Prostate gland (tissue), 2 donors: ENCODE measurements around the gene AQP12B. TPM values are rescaled to one million over a fixed set of nuclear protein-coding genes. Genes with fewer than 3 reads are reported as not detected.
"Not testable (repeated sequence)": the region's sequence is repeated elsewhere in the genome, so short reads cannot be mapped to it uniquely, and the experiment has no call there.

Source experiments
- DNase-seq: peaks from one replicate; pipeline ENCODE4 v3.0.0-alpha.2; 2019; ENCODE audit warnings: low spot score
- H3K27ac ChIP-seq, 2 donors: fragments of 200-600 bp; sonication (generic); 2 replicates each; pipeline ENCODE4 v1.5.1; 2017 to 2019
- H3K27me3 ChIP-seq: fragments of 200-600 bp; sonication (generic); replicated peaks from 2 replicates; pipeline ENCODE4 v1.5.1; 2019; ENCODE audit not compliant: insufficient read depth
- H3K36me3 ChIP-seq, 2 donors: fragments of 200-600 bp; sonication (generic); 1 replicate in 1 of 2; 2 replicates in 1 of 2; pipeline versions ENCODE4 v1.5.1 to v1.8.1; 2017 to 2019
- H3K4me1 ChIP-seq: fragments of 200-600 bp; sonication (generic); replicated peaks from 2 replicates; pipeline ENCODE4 v1.5.1; 2019
- H3K4me3 ChIP-seq, 2 donors: fragments of 200-600 bp; sonication (generic); 2 replicates each; pipeline ENCODE4 v1.5.1; 2017 to 2019
- H3K9me3 ChIP-seq: fragments of 200-600 bp; sonication (generic); 2 replicates; pipeline ENCODE4 v1.5.1; 2017
- POLR2A ChIP-seq: fragments of 450-650 bp; IDR thresholded peaks from one replicate; pipeline ENCODE4 v1.6.1; 2016; ENCODE audit warnings: antibody characterized with exemption, mild to moderate bottlenecking
- POLR2AphosphoS5 ChIP-seq: sonication (generic); formaldehyde crosslinking; IDR thresholded peaks from one replicate; pipeline ENCODE4 v1.6.1; 2017; ENCODE audit warnings: antibody characterized with exemption
- WGBS: methylation state at CpG from one replicate; pipeline ENCODE4 v1.1.5; 2018; 5-methylcytosine and 5-hydroxymethylcytosine counted together
- intact Hi-C: fragments of 100-400 bp; cut with DNase I; formaldehyde crosslinking; loops from one replicate; pipeline ENCODE4 v1.14.2; 2022
- total RNA-seq, 2 donors: library from RNA; depleted of rRNA; stranded (reverse); fragments of >200 nt; gene quantifications; one replicate each; pipeline ENCODE4 v1.1.0, GENCODE V29; 2016
- TF ChIP-seq, protein P1 (sequence below), 4 experiments: fragments of 200-600 bp in 2 of 4; fragments of 450-650 bp in 2 of 4; sonication (generic) in 2 of 4; IDR thresholded peaks; 1 replicate in 3 of 4; 2 replicates in 1 of 4; pipeline ENCODE4 v1.5.1; 2016 to 2019; ENCODE audit warnings: antibody characterized with exemption in 4 of 4, mild to moderate bottlenecking in 2 of 4, moderate library complexity in 2 of 4

Gene AQP12B
- total RNA-seq, 2 donors from 2014 or later, result not detected

GRCh38 chr2:240690421-240691074 is 7.9 kb upstream of the AQP12B start:
- H3K4me1 ChIP-seq, H3K9me3 ChIP-seq, H3K36me3 ChIP-seq, H3K4me3 ChIP-seq, DNase-seq, H3K27me3 ChIP-seq, intact Hi-C loops, H3K27ac ChIP-seq: not testable (repeated sequence)
- 87% methylated on average over 4 of the region's 18 CpGs for WGBS

- Histone ChIP-seq H3K36me3 (no peaks in the 10 kb centered on the region), H3K4me1 (no peaks in the 10 kb centered on the region), H3K9me3 (no peaks in the 10 kb centered on the region), H3K27me3 (no peaks in the 10 kb centered on the region), H3K4me3 (no peak overlapping the region), H3K27ac (no peak overlapping the region)
- WGBS, result 89% methylated on average over 7 of the region's 11 CpGs
- intact Hi-C loops, result no loop called here
- no peak for DNase-seq
- no peak for TF ChIP-seq POLR2AphosphoS5
- TF ChIP-seq, protein P1, sequence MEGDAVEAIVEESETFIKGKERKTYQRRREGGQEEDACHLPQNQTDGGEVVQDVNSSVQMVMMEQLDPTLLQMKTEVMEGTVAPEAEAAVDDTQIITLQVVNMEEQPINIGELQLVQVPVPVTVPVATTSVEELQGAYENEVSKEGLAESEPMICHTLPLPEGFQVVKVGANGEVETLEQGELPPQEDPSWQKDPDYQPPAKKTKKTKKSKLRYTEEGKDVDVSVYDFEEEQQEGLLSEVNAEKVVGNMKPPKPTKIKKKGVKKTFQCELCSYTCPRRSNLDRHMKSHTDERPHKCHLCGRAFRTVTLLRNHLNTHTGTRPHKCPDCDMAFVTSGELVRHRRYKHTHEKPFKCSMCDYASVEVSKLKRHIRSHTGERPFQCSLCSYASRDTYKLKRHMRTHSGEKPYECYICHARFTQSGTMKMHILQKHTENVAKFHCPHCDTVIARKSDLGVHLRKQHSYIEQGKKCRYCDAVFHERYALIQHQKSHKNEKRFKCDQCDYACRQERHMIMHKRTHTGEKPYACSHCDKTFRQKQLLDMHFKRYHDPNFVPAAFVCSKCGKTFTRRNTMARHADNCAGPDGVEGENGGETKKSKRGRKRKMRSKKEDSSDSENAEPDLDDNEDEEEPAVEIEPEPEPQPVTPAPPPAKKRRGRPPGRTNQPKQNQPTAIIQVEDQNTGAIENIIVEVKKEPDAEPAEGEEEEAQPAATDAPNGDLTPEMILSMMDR (IDR thresholded peaks at IDR 0.05), result no peak
- no peak for TF ChIP-seq POLR2A
These were observed 7.3 kb upstream of the AQP12B start for GRCh38 chr2:240689975-240690374.

DNA sequence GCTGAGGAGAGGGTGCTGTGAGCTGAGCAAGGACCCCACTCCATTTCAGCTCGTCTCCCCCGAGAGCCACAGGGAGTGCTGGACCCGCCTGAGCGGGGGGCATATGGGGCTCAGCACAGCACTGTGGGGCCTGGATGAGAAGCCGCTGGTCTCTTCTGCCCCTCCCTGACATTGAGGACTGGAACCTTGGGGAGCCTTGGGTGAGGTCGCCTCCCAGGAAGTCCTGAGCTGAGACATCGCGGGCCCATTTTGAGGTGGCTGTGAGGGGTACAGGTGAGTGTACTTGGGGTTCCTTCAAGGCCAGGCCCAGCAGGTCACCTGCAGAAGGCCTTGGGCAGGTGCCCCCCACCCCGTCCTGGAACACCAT is 5.9 kb upstream of the AQP12B start:
- DNase-seq, result no peak
- Histone ChIP-seq H3K36me3 (no peaks in the 10 kb centered on the region), H3K27ac (no peak overlapping the region), H3K27me3 (no peaks in the 10 kb centered on the region), H3K9me3 (no peaks in the 10 kb centered on the region), H3K4me3 (no peak overlapping the region), H3K4me1 (no peaks in the 10 kb centered on the region)
- TF ChIP-seq, protein P1 (IDR thresholded peaks at IDR 0.05), result no peak
- intact Hi-C loops, result no loop called here
- WGBS, result 95% methylated on average over 9 of the region's 9 CpGs

DNA sequence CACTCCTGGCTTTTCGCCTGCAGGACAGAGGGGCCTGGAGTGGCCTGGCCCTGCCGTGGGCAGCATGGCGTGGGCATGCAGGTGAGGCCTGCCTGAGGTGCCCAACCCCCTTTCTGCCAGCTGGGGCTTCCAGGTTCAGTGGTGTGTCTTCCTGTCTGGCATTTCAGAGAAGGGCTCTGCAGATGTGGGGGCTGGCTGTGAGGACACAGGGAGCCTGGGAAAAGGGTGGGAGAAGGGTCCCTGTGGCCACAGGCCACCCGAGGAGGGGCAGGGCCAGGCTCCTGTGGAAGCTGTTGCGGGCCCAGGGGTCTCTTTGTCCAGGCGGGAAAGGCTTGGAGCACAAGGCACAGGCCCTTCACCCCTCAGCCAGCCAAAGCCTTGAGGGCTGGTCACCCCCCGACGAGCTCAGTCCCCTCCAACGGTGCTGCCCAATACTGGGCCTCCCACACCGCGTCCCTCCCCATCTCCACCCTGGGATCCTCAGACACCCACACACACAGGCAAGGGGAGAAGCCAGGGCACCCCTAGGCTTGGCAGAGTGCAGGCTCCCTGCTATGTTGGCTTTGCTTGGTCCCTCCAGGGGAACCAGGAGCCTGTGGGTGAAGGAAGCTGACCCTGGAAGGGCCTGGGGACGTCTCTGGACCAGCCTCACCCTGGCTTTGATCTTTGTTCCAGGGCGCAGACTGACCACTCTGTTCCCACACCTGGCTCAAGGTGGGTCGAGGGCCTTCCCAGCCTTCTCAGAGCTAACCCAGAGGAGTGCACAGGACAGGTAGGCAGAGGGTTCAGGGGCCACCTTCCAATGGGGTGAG is 5.3 kb upstream of the AQP12B start:
- 98% methylated on average over 8 of the region's 14 CpGs for WGBS
- Histone ChIP-seq H3K27ac (no peak overlapping the region), H3K4me1 (no peaks in the 10 kb centered on the region), H3K36me3 (no peaks in the 10 kb centered on the region), H3K9me3 (no peaks in the 10 kb centered on the region), H3K4me3 (no peak overlapping the region), H3K27me3 (no peaks in the 10 kb centered on the region)
- DNase-seq, result no peak
- intact Hi-C loops, result no loop called here
- TF ChIP-seq POLR2AphosphoS5 (no peak), POLR2A (no peak)
- TF ChIP-seq, protein P1 (IDR thresholded peaks at IDR 0.05), result no peak

GRCh38 chr2:240687045-240687740 is 4.5 kb upstream of the AQP12B start:
- Histone ChIP-seq H3K4me3 (no peak overlapping the region), H3K27ac (no peak overlapping the region), H3K36me3 (no peaks in the 10 kb centered on the region), H3K27me3 (no peaks in the 10 kb centered on the region), H3K4me1 (no peaks in the 10 kb centered on the region), H3K9me3 (no peaks in the 10 kb centered on the region)
- TF ChIP-seq POLR2AphosphoS5 (no peak), POLR2A (no peak)
- TF ChIP-seq, protein P1 (IDR thresholded peaks at IDR 0.05), result no peak
- WGBS, result 84% methylated on average over 19 of the region's 20 CpGs
- intact Hi-C loops, result no loop called here
- DNase-seq, result no peak
